GM18517 (cell line): ENCODE data around the gene FNDC5.
"Not testable (repeated sequence)": the region's sequence is repeated elsewhere in the genome, so short reads cannot be mapped to it uniquely, and the experiment has no call there.

ENCODE experiments used
- ATAC-seq: cut with Tn5 transposase; IDR thresholded peaks from one replicate; pipeline ENCODE4 v1.9.1; 2021; ENCODE audit warnings: mild to moderate bottlenecking, moderate library complexity; ENCODE audit not compliant: unreplicated experiment

FNDC5 gene

GRCh38 chr1:32870615-32871363, at the start of gene FNDC5:
Gene FNDC5 (minus strand): TSS chr1:32870912.
- no peak for ATAC-seq

DNA sequence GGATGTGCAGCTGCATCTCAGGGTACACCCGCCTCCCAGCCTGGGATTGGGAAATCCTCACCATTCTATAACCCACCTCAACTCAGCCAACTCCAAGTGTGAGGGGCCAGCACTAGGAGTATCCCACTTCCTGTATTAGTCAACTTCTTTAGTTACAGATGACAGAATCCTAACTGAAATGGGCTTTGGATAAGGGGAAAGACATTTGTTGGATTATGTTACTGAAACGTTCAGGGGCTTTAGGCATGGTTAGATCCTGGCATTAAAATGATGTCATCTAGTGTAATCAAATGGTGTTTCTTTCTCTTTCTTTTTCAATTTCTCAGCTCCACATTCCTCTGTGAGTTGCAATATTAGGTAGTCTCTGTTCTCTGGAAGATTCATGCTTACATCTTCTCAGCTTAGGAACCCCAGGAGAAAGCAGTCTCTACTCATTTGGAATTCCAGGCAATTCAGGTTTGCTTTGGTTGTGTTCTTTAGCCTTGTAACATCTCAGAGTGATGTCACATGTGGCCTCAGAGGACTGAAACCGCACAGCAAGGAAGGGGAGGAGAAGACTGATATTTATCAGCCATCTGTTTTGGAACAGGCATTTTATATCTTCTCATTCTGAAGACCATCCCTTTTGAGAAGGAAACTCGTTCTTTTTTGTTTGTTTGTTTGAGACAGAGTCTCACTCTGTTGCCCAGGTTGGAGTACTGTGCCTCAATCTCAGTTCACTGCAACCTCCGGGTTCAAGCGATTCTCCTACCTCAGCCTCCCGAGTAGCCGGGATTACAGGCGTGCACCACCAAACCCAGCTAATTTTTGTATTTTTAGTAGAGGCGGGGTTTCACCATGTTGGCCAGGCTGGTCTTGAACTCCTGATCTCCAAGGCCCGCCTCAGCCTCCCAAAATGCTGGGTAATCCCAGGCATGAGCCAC, 49.4 kb upstream of the FNDC5 start:
- ATAC-seq: no peak

DNA sequence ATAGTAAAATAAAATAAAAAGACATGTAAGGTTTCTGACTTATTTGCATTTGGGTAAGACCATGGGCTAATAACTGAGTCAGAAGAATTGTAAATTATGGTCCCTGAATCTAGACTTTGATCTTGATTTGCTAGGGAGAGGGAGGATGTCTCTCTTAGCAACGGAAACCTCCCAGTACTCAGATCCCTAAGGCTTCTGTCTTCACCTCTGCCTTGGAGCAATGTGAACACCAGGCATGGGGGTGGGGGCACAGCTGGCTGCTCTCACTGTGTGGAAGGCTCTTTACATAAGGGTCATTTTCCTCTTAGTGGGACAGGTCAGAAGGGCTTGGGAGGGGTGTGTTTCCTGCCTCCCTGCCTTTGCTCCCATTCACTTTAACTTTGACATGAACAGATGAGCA, 47.5 kb upstream of the FNDC5 start:
- no peak for ATAC-seq

DNA sequence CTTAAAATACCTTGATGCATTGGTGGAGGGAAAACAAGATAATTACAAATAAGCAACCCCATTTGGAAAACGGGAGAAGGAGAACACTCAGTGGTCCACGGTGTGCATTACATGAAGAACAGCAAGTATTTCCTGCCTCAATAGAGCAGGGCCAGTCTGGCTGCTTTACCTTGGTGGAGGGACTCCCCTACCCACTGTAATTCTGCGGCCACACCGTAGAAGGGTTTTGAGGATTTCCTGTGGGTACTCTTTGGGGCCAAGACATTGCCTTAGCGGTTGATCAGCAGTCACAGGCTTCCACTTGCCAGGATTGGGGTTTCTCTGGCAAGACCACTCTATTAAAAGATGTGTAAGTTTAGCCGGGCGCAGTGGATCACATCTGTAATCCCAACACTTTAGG, 46.8 kb upstream of the FNDC5 start:
- ATAC-seq: no peak

GRCh38 chr1:32915766-32916706, 45.3 kb upstream of the FNDC5 start:
- ATAC-seq: no peak

DNA sequence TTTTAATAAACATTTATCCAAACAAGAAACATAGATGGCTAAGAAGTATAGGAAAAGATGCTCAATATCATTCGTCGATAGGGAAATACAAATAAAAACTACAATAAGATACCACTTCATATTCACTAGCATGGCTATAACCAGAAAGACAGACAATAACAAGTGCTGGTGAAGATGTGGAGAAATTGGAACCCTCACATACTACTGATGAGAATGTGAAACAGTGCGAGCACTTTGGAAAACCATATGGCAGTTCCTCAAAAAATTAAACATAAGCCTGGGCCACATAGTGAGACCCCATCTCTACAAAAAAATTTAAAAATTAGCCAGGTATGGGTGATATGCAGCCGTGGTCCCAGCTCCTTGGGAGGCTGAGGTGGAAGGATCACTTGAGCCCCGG, 39.6 kb upstream of the FNDC5 start:
- ATAC-seq: no peak

DNA sequence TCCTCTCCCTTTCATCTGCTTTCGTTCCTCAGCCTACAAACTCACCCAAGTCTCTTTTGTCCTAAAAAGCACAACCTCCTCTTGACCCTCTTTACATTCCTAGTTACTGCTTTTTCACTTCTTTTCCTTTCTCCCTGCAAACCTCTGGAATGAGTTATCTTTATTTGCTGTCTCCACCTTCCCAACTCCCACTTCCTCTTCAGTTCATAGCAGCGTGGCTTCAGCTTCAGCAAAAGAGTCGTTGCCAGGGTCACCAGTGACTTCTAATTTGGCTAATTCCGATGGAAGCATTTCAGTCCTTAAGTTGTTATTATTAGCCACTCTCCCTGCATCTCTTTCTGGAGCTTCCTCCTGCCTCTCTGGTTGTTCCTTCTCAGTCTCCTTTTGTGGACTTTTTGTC, 36.7 kb upstream of the FNDC5 start:
- ATAC-seq: no peak

GRCh38 chr1:32906654-32907053, 35.9 kb upstream of the FNDC5 start:
- no peak for ATAC-seq

DNA sequence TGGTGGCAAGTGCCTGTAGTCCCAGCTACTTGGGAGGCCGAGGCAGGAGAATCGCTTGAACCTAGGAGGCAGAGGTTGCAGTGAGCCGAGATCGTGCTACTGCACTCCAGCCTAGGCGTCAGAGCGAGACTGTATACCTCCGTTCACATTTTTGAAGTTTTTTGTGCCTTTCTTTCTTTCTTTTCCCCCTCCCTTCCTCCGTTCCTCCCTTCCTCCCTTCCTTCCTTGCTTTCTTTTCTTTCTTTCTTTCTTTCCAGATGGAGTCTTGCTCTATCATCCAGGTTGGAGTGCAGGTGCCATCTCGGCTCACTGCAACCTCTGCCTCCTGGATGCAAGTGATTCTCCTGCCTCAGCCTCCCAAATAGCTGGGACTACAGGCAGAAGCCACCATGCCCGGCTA, 34.9 kb upstream of the FNDC5 start:
- not testable (repeated sequence) for ATAC-seq

DNA sequence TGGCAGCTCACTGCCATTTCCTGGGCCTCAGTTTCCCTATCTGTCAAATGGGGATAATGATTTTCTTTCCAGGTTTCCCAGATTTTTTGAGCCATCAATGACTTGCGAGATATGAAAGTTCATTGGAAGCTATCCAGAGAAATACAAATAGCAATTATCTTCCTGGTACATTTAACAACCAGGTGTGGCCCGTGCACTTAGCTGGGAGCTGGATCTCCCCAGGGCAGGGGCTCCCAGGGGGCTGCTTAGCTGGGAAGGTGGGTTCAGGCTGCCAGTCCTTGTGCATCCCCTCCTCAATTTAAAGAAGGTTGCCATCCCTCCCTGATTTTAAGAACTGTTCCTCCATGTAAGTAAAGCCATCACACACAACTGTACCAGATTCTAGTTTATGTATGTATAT, 34.1 kb upstream of the FNDC5 start:
- ATAC-seq: no peak

DNA sequence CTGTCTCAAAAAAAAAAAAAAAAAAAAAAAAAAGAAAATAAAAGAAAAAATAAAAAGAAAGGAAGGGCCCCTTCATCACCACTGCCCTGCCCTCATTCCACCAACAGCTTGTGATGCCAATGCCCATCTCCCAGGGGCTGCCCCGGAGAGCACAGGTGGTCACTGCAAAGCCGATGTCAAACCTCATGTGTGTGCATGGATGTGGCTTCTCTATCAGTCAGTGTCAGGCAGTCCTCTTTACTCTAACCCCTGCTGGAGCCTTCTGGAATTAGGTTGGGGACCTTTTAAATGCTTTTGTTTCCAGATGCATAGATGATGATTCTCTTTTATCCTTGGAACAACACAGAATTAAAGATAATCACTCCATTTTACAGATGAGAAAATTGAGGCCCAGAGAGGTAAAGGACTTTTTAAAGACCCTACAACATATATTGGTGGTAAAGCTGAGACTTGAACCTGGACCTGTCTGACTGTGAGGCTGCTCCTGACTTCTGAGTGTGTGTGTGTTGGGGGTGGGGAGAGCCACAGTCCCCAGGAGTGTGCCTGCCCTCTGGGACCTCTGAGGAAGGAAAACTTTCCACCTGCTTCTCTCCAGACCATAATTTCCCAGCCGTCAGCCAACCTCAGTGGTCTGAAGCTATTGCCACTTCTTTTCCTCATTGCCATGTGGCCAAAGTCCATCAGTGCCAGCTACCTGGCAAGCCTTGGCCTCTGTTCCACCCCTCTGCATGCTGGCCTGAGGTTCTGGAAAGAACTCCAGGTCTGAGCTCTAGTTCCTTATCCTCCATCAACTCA, 33.5 kb upstream of the FNDC5 start:
- ATAC-seq: no peak

- no peak for ATAC-seq
Measured at GRCh38 chr1:32902535-32902920, 31.8 kb upstream of the FNDC5 start.

DNA sequence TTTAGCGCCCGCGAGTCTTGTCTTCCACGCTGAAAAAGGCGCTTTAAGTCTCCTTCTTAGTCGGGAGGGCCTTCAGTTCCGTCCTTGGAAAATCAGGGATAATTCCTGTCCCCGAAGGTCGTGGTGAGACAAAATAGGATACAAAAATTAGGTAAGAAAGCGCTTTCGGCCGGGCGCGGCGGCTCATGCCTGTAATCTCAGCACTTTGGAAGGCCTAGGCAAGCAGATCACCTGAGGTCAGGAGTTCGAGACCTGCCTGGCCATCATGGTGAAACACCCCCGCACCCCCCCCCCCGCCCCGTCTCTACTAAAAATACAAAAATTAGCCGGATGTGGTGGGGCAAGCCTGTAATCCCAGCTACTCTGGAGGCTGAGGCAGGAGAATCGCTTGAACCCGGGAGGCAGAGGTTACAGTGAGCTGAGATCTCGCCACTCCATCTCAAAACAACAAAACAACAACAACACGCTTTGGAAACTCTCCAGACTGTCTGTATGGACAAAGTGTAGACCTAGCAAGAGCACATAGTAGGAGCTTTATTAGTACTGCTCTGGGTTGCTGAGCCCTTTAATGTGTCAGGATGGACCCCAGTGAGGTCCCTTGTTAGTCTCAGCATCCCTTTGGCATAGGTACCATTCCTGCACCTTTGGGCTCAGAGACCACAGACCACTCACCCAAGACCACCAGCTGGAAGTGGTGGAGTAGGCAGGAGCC, 31.3 kb upstream of the FNDC5 start:
- no peak for ATAC-seq

GRCh38 chr1:32900956-32901822, 30.5 kb upstream of the FNDC5 start, which contains the start of gene TMEM54:
Gene TMEM54 (minus strand): TSS chr1:32901389. CDS start chr1:32901238, 151 bp downstream.
- ATAC-seq: no peak

DNA sequence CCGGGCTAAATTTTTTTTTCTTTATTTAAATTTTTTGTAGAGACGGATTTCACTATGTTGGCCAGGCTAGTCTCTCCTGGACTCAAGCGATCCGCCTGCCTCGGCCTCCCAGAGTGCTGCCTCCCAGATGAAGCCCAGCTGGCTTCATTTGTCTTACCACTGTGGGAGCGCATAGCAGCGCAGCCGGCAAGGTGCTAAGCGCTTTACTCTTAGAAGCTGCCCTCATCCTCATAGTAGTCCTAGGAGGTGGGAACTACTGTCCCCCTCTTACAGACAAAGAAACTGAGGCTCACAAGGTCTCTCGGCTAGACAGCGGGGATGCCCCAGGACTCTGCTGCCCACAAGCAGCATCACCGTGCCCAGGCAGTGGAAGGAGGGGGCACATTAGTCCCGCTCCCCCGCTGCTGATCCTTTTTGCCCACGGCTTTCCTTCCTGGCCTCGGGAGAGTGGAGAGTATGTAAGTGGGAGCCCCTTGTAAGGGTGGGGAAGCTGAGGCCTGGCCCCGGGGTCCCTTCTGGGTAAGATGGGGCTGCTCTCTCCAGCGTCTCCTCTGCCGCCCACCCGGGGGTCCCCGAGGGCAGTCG, 29.8 kb upstream of the FNDC5 start:
- ATAC-seq: no peak

DNA sequence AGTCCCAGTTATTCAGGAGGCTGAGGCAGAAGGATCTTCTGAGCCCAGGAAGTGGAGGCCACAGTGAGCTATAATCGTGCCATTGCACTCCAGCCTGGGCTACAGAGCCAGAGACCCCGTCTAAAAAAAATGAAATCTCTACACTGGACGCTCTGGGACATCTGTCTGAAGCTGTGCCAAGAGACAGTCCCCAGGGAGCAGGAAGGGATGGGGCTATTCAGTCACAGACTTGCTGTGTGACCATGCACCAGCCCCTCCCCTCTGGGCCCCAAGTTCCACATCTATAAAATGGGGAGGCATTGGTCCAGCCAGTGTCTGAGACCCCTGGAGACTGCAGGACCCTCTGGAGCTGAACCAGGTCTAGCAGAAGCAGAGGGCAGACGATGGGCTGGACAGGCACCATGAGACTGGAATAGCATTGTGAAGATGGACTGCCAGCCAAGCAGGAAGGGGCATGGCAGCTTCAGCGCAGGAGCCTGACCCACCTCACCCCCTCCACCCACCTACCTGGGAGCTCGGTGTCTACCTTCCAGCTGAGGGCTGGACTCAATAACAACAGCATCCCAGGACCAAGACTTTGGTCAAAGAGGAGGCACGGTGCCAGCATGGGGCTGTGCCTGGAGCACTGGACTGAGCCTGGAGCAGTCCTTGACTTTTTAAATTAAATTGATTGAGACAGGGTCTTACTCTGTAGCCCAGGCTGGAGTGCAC, 29.0 kb upstream of the FNDC5 start:
- no peak for ATAC-seq

GRCh38 chr1:32898958-32899357, 28.2 kb upstream of the FNDC5 start:
- no peak for ATAC-seq

- ATAC-seq: no peak
Measured at GRCh38 chr1:32898056-32898455, 27.3 kb upstream of the FNDC5 start.
